Transverse colon (tissue), 4 donors: ENCODE results near the gene CCL1. TPM values are rescaled to one million over a fixed set of nuclear protein-coding genes. Genes with fewer than 3 reads are reported as not detected.

ENCODE experiments used
- DNase-seq: peaks from one replicate; pipeline ENCODE4 v3.0.0-alpha.2; 2019
- H3K27ac ChIP-seq, 4 donors: fragments of 200-600 bp; sonication (generic); 2 replicates each; pipeline ENCODE4 v1.5.1; 2016 to 2018; ENCODE audit warnings: inconsistent platforms in 4 of 4
- H3K27me3 ChIP-seq: fragments of 200-600 bp; sonication (generic); 2 replicates; pipeline ENCODE4 v1.5.1; 2017; ENCODE audit warnings: inconsistent platforms
- H3K36me3 ChIP-seq, 4 donors: fragments of 200-600 bp; sonication (generic); 2 replicates each; pipeline ENCODE4 v1.5.1; 2017 to 2019; ENCODE audit warnings: inconsistent platforms in 4 of 4
- H3K4me1 ChIP-seq, 4 donors: fragments of 200-600 bp; sonication (generic); 2 replicates each; pipeline ENCODE4 v1.5.1; 2017 to 2020; ENCODE audit warnings: inconsistent platforms in 4 of 4
- H3K4me3 ChIP-seq, 4 donors: fragments of 200-600 bp; sonication (generic); 1 replicate in 1 of 4; 2 replicates in 3 of 4; pipeline versions ENCODE4 v1.5.1 to v1.6.1; 2017 to 2019; ENCODE audit warnings: inconsistent platforms in 4 of 4
- H3K9me3 ChIP-seq, 2 donors: fragments of 200-600 bp; sonication (generic); 2 replicates each; pipeline ENCODE4 v1.5.1; 2017 to 2019; ENCODE audit warnings: inconsistent platforms in 2 of 2
- CTCF ChIP-seq, 5 experiments: fragments of 200-600 bp in 3 of 5; fragments of 450-650 bp in 2 of 5; sonication (generic) in 3 of 5; IDR thresholded peaks; 1 replicate in 2 of 5; 2 replicates in 3 of 5; pipeline ENCODE4 v1.5.1; 2016 to 2017; ENCODE audit warnings: antibody characterized with exemption in 5 of 5, inconsistent platforms in 3 of 5, mild to moderate bottlenecking in 2 of 5, moderate library complexity in 1 of 5
- EP300 ChIP-seq: sonication (generic); formaldehyde crosslinking; IDR thresholded peaks from one replicate; pipeline ENCODE4 v1.6.1; 2017; ENCODE audit warnings: antibody characterized with exemption, low read depth
- POLR2A ChIP-seq: fragments of 450-650 bp; IDR thresholded peaks from one replicate; pipeline ENCODE4 v1.6.1; 2016; ENCODE audit warnings: antibody characterized with exemption, mild to moderate bottlenecking, moderate library complexity
- POLR2AphosphoS5 ChIP-seq, 3 donors: sonication (generic); formaldehyde crosslinking; IDR thresholded peaks; one replicate each; pipeline ENCODE4 v1.6.1; 2016; ENCODE audit warnings: antibody characterized with exemption in 3 of 3
- WGBS, 2 donors: methylation state at CpG; one replicate each; pipeline ENCODE4 v1.1.5; 2018; ENCODE audit warnings: low coverage in 1 of 2; 5-methylcytosine and 5-hydroxymethylcytosine counted together
- in situ Hi-C, 4 donors: fragments of 200-750 bp; cut with MboI; loops; one replicate each; pipeline versions ENCODE4 v1.15.0 to v1.15.1; 2017; ENCODE audit warnings: low sequenced_read_pairs in 3 of 4, low pct_ligation_motif_present in 1 of 4, low pct_unique_long_range_greater_than_20kb in 1 of 4
- intact Hi-C: fragments of 100-400 bp; cut with DNase I; formaldehyde crosslinking; loops from one replicate; pipeline ENCODE4 v1.15.1; 2023; ENCODE audit warnings: low total_unique reads
- total RNA-seq, 4 donors: library from RNA; depleted of rRNA; stranded (reverse); fragments of >200 nt; gene quantifications; one replicate each; pipeline ENCODE4 v1.1.0, GENCODE V29; 2016

Gene CCL1
- total RNA-seq, 4 donors from 2014 or later = not detected

GRCh38 chr17:34377078-34377823 is 14.2 kb upstream of the CCL1 start:
- WGBS, 2 donors = 89 to 95% methylated on average over 2 to 3 of the region's 3 CpGs
- no peaks in the 10 kb centered on the region for H3K36me3 ChIP-seq
- in situ Hi-C loops = no loop called here
- no peak for TF ChIP-seq POLR2A
- TF ChIP-seq CTCF (IDR thresholded peaks at IDR 0.05) = no peak
- no peak for TF ChIP-seq EP300
- TF ChIP-seq POLR2AphosphoS5 (IDR thresholded peaks at IDR 0.05) = no peak
- H3K4me1 ChIP-seq = peaks cover 0 to 11% (median 1%) of the 10 kb centered on the region in 4 donors
- no peak for DNase-seq
- no peaks in the 10 kb centered on the region for H3K27me3 ChIP-seq
- no peak overlapping the region for H3K27ac ChIP-seq
- intact Hi-C loops = no loop called here
- H3K9me3 ChIP-seq = no peaks in the 10 kb centered on the region
- no peak overlapping the region for H3K4me3 ChIP-seq

DNA sequence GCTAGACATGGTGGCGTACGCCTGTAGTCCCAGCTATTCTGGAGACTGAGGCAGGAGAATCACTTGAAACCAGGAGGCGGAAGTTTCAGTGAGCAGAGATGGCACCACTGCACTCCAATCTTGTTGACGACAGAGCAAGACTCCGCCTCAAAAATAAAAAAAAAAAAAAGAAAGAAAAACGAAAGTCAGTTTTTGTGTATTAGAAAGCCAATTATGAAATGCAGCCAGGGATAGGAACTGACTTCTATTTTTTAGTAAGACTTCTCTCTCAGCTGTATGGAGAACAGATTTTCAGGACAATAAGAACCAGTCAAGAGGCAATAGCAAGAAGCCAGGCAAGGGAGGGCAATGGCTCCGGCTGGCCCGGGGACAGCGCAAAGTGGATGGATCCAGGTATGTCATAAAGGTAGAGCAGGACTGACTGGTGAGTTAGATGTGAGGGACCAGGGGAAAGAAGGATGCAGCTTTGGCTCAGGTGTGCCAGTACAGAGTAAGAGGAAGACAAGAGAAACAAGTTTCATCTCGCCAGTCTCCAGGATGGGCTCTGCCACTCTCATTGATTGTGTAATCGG is 12.5 kb upstream of the CCL1 start:
- no peaks in the 10 kb centered on the region for H3K27me3 ChIP-seq
- no peak overlapping the region for H3K27ac ChIP-seq
- TF ChIP-seq CTCF (IDR thresholded peaks at IDR 0.05) (no peak), POLR2AphosphoS5 (IDR thresholded peaks at IDR 0.05) (no peak), EP300 (no peak), POLR2A (no peak)
- in situ Hi-C loops = no loop called here
- no peak for DNase-seq
- H3K9me3 ChIP-seq = no peaks in the 10 kb centered on the region
- no peaks in the 10 kb centered on the region for H3K36me3 ChIP-seq
- peaks cover 0 to 11% (median 3%) of the 10 kb centered on the region in 4 donors for H3K4me1 ChIP-seq
- no peak overlapping the region for H3K4me3 ChIP-seq
- 80 to 92% methylated on average over 8 to 11 of the region's 11 CpGs for WGBS, 2 donors
- intact Hi-C loops = no loop called here

DNA sequence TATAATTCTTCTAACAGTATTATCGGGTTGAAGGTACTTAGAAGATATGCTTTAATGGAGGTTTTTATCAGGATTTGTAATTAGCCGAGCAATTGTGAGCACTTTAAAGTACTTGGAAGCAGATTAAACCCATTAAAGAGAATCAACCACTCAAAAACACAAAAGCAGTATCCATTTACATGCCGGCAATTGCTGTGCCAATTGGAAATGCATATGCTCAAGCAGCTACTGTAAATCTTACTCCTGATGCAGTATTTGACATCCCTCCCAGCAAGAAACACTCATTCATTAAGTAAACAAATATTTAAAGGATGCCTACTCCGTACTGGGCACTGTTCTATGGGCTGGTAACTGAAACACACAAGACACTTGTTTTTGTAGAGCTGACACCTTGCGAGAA is 11.4 kb upstream of the CCL1 start:
- TF ChIP-seq CTCF (IDR thresholded peaks at IDR 0.05) (no peak), POLR2AphosphoS5 (IDR thresholded peaks at IDR 0.05) (no peak), POLR2A (no peak), EP300 (no peak)
- intact Hi-C loops (no loop called here), in situ Hi-C loops (no loop called here)
- no peaks in the 10 kb centered on the region for H3K36me3 ChIP-seq
- no peak for DNase-seq
- no peak overlapping the region for H3K4me3 ChIP-seq
- 80 to 86% methylated on average over 5 of the region's 5 CpGs for WGBS, 2 donors
- H3K9me3 ChIP-seq = no peaks in the 10 kb centered on the region
- H3K27ac ChIP-seq = no peak overlapping the region
- no peaks in the 10 kb centered on the region for H3K27me3 ChIP-seq
- peaks cover 0 to 11% (median 3%) of the 10 kb centered on the region in 4 donors for H3K4me1 ChIP-seq

DNA sequence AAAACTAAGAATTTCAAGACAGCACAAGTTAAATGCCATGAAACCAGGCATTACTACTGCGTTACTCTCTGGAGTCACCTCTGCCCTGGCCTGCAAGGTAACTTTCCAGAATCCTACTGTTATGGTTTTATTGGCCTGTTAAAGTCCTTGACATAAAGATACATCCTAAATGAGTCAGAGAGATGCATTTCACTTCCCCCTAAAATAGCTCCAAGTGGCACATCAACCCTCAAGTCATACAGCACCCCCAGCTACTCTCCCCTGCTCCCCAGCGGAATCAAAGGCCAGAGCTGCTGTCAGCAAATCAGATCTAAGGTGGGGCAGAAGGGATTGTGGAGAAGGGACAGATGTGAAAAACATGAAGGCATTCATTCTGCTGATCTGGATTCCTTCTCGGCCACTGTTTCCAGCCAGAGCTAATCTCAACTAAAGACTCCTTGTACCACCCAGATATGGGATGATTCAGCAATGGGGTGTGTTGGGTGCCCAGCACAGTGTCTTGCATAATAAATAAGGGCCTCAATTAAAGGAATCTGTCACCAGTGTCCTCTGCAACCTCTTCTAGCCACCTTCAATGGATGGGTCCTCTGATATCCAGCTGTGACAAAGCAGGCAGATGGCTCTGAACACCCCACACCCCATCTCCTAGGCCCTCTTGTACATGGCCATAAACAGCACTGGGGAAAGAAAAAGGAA is 8.5 kb upstream of the CCL1 start:
- no peaks in the 10 kb centered on the region for H3K36me3 ChIP-seq
- no peak overlapping the region for H3K4me3 ChIP-seq
- WGBS, 2 donors = 71 to 75% methylated on average over 1 to 3 of the region's 3 CpGs
- in situ Hi-C loops (no loop called here), intact Hi-C loops (no loop called here)
- peaks cover 0 to 4% (median 0%) of the 10 kb centered on the region in 4 donors for H3K4me1 ChIP-seq
- no peaks in the 10 kb centered on the region for H3K9me3 ChIP-seq
- H3K27ac ChIP-seq = no peak overlapping the region
- no peaks in the 10 kb centered on the region for H3K27me3 ChIP-seq
- TF ChIP-seq EP300 (no peak), POLR2AphosphoS5 (IDR thresholded peaks at IDR 0.05) (no peak), CTCF (IDR thresholded peaks at IDR 0.05) (no peak), POLR2A (no peak)
- DNase-seq = no peak
